ENCODE measurements around the gene TRPM7.

TRPM7 gene
- total RNA-seq = 76.2 to 263 (median 181) reads per million in 18 experiments

GRCh38 chr15:50686469-50687301 lies at the start of gene TRPM7:
TSS of gene TRPM7 (minus strand) at chr15:50686797. CDS start at chr15:50686533, 264 bp downstream.
- peak; percentile 94 to 96 for DNase-seq

- DNase-seq = no peak
Observed at GRCh38 chr15:50735156-50735555, 48.6 kb upstream of the TRPM7 start.

- DNase-seq = no peak
Observed at GRCh38 chr15:50726315-50726714, 39.7 kb upstream of the TRPM7 start.

GRCh38 chr15:50718700-50719125 lies 32.1 kb upstream of the TRPM7 start:
- no peak for DNase-seq

- no peak for DNase-seq
Observed at GRCh38 chr15:50712018-50712417, 25.4 kb upstream of the TRPM7 start.

- no peak for DNase-seq
Observed at GRCh38 chr15:50710585-50710984, 24.0 kb upstream of the TRPM7 start.

- DNase-seq = no peak
Observed at GRCh38 chr15:50707878-50708427, 21.4 kb upstream of the TRPM7 start.

- DNase-seq = no peak
Observed at GRCh38 chr15:50702762-50703334, 16.3 kb upstream of the TRPM7 start.

- no peak for DNase-seq
Observed at GRCh38 chr15:50698101-50698500, 11.5 kb upstream of the TRPM7 start.

GRCh38 chr15:50697109-50697797 lies 10.7 kb upstream of the TRPM7 start:
- DNase-seq = no peak

- DNase-seq = peak in 1 of 2 donors; percentile 15
Observed at GRCh38 chr15:50694634-50695165, 8.1 kb upstream of the TRPM7 start.

- no peak for DNase-seq
Observed at GRCh38 chr15:50687302-50687902, 805 bp upstream of the TRPM7 start.

GRCh38 chr15:50685976-50686468 lies 575 bp downstream of the TRPM7 start:
- peak; percentile 40 to 60 for DNase-seq

- no peak for DNase-seq
Observed at GRCh38 chr15:50685191-50685975, 1.2 kb downstream of the TRPM7 start.

- no peak for DNase-seq
Observed at GRCh38 chr15:50681467-50681866, 5.1 kb downstream of the TRPM7 start.

- no peak for DNase-seq
Observed at GRCh38 chr15:50676799-50677483, 9.7 kb downstream of the TRPM7 start.

- peak; percentile 7 to 45 for DNase-seq
Observed at GRCh38 chr15:50675535-50676144, 11.0 kb downstream of the TRPM7 start.

GRCh38 chr15:50670115-50670514 lies 16.5 kb downstream of the TRPM7 start:
- no peak for DNase-seq

- no peak for DNase-seq
Observed at GRCh38 chr15:50669611-50670010, 17.0 kb downstream of the TRPM7 start.

- DNase-seq = no peak
Observed at GRCh38 chr15:50665938-50666337, 20.7 kb downstream of the TRPM7 start.
